Stimulated activated CD8-positive, alpha-beta memory T cell treated with anti-CD3 and anti-CD28 coated beads, Interleukin-15, amount 100 ng/mL, for 4 hours (primary cell): ENCODE data around the gene C10orf62.

Source experiments
- DNase-seq, 2 donors: peaks; one replicate each; pipeline ENCODE4 v3.0.0-alpha.2; 2020; ENCODE audit warnings: low read depth in 2 of 2

C10orf62 gene

GRCh38 chr10:97584798-97585438 is 4.6 kb upstream of the C10orf62 start:
- DNase-seq = no peak

- no peak for DNase-seq
Observed at GRCh38 chr10:97585439-97585811, 4.1 kb upstream of the C10orf62 start.

- DNase-seq = no peak
Observed at GRCh38 chr10:97587183-97587582, 2.3 kb upstream of the C10orf62 start.

- no peak for DNase-seq
Observed at GRCh38 chr10:97590082-97590747, 694 bp downstream of the C10orf62 start.

DNA sequence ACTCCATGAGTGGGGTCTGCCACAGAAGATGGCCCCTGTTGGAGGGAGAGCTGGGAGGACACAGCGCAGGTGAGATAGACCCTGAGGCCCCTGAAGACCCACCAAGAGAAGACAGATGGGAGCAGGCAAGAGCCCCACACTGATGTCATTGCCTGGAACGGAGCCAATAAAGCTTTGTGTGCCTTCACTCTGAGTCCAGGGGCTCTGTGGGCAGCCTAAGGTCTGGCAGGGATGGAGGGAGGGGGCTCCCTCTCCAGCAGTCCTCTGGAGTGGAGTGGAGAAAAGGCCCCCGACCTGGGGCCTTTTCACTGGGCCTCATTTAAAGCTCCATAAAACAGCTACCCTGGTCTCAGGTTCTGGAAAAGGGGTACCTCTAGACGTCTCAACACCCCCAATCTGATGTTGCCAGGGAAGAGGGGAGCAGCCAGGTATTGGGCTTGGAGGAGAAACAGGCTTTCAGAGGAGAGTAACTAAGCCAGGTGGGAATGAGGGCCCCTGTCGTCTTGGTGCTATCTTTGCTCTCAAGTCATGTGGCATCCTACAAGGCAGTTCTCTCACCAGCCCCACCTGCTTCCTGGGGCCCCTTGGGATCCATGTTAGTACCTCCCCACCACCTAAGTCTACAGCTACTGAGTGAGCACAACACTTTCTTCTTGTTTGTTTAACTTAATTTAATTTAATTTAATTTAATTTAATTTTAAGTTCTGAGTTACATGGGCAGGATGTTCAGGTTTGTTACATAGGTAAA is 1.4 kb downstream of the C10orf62 start:
- DNase-seq = no peak

GRCh38 chr10:97593421-97593820 is 3.9 kb downstream of the C10orf62 start:
- DNase-seq = no peak

DNA sequence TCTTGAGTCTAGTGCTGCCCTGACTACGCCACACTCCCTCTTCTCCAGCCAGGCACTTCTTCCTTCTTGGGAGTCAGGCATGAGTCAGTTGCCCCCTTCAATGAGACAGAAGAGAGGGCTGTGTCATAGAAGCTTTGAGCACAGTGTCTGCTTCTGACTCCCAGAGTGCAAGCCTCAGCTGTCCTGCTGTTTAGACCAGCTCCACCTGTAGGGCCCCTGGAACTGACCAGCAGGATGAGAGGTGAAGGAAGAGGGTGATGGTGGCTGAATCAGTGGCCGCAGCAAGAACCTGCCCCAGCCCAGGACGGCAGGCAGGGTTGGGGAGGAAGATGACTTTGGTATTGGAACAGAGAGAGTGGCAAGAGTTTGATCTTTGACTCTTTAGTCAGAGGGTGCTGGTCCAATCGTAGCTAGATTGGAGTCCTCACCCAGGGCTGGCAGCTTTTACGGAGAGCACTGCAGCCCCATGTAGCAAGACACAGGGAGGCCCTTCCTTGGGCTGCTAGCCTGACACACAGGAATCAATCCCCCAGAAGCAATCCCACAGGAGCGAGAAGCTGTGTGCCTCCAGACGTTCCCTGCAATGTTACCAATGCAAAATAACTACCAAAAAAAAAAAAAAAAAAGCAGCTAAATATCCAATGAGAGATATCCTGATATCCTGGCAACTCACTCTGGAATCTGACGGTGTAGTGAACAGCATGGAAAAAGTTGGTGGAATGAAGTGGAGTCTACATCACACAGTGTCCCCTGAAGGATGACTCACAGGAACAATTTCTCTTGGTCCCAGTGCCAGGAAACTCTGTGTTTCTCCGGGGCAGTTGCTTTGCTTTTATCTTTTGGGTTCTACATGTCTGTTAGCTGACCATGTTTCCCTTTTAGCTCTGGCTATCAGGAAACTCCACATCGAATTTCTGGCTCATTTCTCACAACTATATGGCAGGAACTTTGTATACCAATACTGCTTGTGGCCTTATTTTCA is 6.9 kb downstream of the C10orf62 start:
- DNase-seq = no peak

DNA sequence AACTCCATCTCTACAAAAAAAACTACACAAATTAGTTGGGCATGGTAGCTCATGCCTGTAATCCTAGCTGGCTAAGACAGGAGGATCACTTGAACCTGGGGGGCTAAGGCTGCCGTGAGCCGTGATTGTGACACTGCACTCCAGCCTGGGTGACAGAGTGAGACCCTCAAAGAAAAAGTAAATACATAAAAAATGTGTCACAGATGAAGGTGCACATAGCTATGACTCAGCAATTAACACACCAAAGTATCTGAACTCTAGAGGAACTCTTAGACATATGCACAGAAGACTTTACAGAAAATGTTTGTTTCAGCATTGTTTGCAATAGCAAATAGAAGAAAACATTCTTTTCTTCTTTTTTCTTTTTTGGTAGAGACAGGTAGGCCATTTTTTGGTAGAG is 8.3 kb downstream of the C10orf62 start:
- DNase-seq = no peak

DNA sequence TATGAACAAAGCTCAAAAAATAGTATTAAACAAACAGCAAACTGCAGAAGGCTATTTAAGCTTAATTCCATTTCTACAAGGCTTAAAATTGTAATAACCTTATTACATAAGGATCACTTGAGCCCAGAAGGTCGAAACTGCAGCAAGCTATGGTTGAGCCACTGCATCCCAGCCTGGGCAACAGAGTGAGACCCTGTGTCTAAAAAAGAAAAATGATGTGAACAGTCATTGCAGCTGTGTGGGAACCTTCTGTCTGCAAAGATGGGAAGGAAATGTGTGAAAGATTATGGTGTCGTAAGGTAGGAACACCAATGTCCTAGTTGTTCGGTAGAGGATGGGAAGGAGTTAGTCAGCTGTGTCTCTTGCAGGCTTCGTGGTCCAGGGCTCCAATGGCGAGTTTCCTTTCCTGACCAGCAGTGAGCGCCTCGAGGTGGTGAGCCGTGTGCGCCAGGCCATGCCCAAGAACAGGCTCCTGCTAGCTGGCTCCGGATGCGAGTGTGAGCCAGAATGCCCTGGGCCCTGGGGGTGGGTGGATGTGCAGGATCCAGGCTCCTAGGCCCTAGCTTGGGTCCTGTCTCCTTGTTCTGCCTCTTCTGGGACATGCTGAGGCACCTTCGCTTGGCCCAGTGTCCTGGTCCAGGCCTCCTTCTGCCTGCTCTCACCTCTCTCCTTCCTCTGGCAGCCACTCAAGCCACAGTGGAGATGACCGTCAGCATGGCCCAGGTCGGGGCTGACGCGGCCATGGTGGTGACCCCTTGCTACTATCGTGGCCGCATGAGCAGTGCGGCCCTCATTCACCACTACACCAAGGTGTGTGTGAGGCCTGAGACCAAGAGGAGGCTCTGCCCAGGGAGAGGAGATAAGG is 9.1 kb downstream of the C10orf62 start:
- no peak for DNase-seq

GRCh38 chr10:97599272-97599619 is 9.7 kb downstream of the C10orf62 start:
- no peak for DNase-seq

GRCh38 chr10:97600616-97601015 is 11.1 kb downstream of the C10orf62 start:
- DNase-seq = no peak

- no peak for DNase-seq
Observed at GRCh38 chr10:97601268-97602215, 12.0 kb downstream of the C10orf62 start.

DNA sequence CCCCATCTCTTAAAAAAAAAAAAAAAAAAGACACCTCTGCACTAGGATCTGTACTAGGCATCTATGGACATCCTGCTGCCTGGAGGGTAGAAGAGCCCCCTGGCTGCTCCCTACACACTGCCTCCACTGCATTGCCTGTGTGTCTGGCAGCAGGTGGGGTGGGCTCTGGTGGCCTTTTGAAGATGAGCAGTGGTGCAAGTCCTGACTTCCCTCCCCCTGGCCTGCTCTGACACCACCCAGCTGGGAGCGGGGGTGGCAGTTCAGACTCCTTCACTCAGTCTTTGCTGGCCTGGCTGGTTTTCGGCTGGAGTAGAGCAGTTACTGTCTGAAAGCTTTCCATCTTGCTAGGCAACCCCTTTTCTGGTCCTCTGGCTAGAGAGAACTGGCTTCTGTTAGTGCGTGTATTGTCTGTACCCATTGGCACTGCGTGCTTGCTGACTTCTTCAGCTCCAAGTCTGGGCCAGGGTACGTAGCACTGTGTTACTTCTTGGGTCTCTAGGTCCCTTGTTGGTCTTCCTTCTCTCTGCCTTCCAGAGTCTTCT is 17.6 kb downstream of the C10orf62 start:
- DNase-seq = no peak

- no peak for DNase-seq
Observed at GRCh38 chr10:97608991-97609561, 19.6 kb downstream of the C10orf62 start.

DNA sequence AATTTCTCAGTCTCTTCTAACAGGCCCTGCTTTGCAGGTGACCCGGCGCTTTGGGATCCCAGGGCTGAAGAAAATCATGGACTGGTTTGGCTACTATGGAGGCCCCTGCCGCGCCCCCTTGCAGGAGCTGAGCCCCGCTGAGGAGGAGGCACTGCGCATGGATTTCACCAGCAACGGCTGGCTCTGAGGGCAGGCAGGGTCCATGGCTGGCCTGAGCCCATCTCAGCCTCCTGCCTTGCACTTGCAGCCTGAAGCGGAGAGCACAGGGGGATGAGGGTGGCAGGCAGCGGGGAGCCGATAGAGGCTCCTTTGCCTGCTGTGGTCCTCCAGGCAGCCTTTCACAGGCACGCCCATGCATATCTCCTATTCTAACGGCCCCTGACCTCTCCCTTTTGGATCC is 22.0 kb downstream of the C10orf62 start:
- no peak for DNase-seq

- DNase-seq = no peak
Observed at GRCh38 chr10:97612386-97612785, 22.9 kb downstream of the C10orf62 start.

DNA sequence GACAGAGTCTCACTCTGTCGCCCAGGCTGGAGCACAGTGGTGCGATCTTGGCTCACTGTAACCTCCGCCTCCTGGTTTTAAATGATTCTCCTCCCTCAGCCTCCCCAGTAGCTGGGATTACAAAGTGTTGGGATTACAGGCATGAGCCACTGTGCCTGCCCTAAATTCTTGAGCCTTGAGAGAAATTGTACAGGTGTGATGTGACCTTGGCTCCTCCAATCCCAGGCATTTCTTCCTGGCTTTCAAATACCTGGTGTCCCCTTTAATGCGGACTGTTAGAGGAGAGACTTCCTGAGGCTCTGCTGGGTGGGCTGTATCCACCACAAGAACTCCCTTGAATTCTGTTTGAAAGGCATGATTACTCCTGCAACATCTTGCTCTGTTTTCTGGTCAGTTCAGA is 28.8 kb downstream of the C10orf62 start:
- no peak for DNase-seq

GRCh38 chr10:97618733-97619132 is 29.2 kb downstream of the C10orf62 start:
- no peak for DNase-seq

DNA sequence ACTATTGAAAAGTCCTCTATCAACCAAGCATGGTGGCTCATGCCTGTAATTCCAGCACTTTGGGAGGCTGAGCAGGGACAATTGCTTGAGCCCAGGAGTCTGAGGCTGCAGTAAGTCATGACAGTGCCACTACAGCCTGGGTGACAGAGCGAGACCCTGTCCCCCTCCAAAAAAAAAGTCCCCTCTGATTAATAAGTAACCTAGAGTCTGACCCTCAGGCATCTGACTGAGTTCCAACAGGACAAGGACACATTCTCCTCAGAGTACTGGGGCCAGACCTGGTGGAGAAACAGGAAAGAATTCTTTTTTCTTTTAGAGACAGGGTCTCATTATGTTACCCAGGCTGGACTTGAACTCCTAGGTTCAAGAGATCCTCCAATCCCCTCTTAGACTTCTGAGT is 33.8 kb downstream of the C10orf62 start:
- DNase-seq = no peak
